ENCODE results near the gene TRABD. TPM values are rescaled to one million over a fixed set of nuclear protein-coding genes. Genes with fewer than 3 reads are reported as not detected.

TRABD gene
- total RNA-seq, 2 donors from 2014 or later: 12.3 to 20.0 TPM

DNA sequence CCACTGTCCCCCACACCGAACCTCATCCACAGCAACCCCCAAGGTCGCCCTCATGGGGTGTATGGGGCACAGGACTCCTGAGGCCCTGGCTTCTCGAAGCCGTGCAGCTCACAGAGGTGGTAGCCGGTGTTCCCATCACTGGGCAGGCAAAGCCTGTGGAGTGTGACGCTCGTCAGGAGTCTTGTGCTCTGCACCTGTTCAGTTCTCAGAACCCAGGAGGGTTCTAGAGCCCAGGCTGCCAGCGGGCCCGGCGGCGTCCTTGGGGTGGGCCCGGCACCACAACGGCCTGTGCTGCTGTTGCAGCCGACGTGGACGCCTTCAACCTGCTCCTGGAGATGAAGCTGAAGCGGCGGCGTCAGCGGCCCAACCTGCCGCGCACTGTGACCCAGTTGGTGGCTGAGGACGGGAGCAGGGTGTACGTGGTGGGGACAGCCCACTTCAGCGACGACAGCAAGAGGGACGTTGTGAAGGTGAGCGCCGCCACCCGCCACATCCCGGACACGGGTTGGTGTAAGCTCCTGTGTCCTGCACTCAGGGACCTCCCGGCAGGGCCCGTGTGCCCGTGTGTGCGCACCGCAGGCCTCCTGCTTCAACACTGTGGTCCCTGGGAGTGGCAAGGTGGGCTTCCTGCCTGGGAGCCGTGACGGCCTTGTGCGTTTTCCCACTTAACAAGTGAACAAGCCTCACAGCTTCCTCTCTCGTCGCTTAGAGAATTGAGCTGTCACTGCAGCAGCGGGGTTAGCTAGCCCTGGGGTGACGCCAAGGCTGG lies 8.5 kb downstream of the TRABD start:
- H3K36me3 ChIP-seq: peaks cover 45% of the 10 kb centered on the region
- H3K4me1 ChIP-seq: peaks cover 0 to 26% of the 10 kb centered on the region in 2 donors
- no peaks in the 10 kb centered on the region for H3K9me3 ChIP-seq
- no peaks in the 10 kb centered on the region for H3K27me3 ChIP-seq
- H3K4me3 ChIP-seq: no peak overlapping the region
- no peak for DNase-seq (ENCODE audit: low spot score)
- TF ChIP-seq, protein P1, sequence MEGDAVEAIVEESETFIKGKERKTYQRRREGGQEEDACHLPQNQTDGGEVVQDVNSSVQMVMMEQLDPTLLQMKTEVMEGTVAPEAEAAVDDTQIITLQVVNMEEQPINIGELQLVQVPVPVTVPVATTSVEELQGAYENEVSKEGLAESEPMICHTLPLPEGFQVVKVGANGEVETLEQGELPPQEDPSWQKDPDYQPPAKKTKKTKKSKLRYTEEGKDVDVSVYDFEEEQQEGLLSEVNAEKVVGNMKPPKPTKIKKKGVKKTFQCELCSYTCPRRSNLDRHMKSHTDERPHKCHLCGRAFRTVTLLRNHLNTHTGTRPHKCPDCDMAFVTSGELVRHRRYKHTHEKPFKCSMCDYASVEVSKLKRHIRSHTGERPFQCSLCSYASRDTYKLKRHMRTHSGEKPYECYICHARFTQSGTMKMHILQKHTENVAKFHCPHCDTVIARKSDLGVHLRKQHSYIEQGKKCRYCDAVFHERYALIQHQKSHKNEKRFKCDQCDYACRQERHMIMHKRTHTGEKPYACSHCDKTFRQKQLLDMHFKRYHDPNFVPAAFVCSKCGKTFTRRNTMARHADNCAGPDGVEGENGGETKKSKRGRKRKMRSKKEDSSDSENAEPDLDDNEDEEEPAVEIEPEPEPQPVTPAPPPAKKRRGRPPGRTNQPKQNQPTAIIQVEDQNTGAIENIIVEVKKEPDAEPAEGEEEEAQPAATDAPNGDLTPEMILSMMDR (IDR thresholded peaks at IDR 0.05): no peak
- no peak overlapping the region for H3K27ac ChIP-seq

DNA sequence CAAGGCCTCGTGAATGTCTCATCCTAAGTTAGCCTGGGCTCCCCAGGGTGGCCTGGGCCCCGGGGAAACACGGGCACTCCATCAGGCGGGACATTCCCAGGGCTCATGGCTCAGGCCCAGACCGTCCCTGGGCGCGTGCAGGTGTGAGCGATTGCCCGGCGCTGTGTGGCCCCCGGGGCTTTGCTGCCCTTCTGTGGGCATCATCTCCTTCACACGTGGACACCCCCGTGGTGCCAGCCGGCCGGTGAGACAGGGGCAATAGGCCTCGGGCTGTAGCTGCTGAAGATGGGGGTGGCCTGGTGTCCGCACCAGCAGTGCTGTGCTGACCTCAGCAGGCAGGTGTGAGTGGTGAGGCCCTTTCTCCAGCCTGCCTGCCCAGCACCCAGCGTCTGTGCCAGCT lies 10.5 kb downstream of the TRABD start:
- H3K27ac ChIP-seq: no peak overlapping the region
- peaks cover 0 to 16% of the 10 kb centered on the region in 2 donors for H3K4me1 ChIP-seq
- peaks cover 45% of the 10 kb centered on the region for H3K36me3 ChIP-seq
- no peaks in the 10 kb centered on the region for H3K9me3 ChIP-seq
- H3K4me3 ChIP-seq: no peak overlapping the region
- no peak for DNase-seq (ENCODE audit: low spot score)
- TF ChIP-seq, protein P1 (IDR thresholded peaks at IDR 0.05): no peak
- H3K27me3 ChIP-seq: no peaks in the 10 kb centered on the region

DNA sequence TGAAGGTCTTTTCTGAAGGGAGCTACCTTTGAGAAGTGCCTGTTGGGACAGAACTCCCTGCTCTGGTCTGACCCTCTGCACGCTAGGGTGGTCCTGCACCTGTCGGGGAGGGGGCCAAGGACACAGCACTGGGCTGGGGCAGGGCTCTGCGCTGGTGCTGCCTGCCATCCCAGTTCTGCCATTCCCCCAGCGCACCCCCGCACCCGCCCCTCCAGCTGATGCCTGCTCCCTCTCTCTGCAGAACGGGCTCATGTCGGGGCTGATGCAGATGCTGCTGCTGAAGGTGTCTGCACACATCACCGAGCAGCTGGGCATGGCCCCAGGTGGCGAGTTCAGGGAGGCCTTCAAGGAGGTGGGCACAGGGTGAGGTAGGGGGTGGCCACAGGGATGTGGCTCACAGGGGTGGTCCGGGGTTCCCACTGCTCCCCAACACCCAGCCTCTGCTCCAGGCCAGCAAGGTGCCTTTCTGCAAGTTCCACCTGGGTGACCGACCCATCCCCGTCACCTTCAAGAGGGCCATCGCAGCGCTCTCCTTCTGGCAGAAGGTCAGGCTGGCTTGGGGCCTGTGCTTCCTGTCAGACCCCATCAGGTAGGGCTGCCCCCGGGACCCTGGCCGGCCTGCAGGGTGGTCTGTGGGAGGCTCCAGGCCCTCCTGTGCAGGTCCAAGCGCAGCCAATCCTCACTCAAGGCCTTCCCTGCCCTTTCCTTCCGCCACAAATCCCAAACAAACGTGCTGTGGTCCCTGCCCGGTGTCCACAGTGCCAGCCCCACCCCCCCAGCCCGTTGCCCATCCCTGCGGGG lies 11.5 kb downstream of the TRABD start:
- no peak for DNase-seq (ENCODE audit: low spot score)
- no peak overlapping the region for H3K27ac ChIP-seq
- TF ChIP-seq, protein P1 (IDR thresholded peaks at IDR 0.05): no peak
- no peaks in the 10 kb centered on the region for H3K27me3 ChIP-seq
- H3K4me3 ChIP-seq: no peak overlapping the region
- no peaks in the 10 kb centered on the region for H3K9me3 ChIP-seq
- H3K4me1 ChIP-seq: peaks cover 0 to 17% of the 10 kb centered on the region in 2 donors
- peaks cover 45% of the 10 kb centered on the region for H3K36me3 ChIP-seq

DNA sequence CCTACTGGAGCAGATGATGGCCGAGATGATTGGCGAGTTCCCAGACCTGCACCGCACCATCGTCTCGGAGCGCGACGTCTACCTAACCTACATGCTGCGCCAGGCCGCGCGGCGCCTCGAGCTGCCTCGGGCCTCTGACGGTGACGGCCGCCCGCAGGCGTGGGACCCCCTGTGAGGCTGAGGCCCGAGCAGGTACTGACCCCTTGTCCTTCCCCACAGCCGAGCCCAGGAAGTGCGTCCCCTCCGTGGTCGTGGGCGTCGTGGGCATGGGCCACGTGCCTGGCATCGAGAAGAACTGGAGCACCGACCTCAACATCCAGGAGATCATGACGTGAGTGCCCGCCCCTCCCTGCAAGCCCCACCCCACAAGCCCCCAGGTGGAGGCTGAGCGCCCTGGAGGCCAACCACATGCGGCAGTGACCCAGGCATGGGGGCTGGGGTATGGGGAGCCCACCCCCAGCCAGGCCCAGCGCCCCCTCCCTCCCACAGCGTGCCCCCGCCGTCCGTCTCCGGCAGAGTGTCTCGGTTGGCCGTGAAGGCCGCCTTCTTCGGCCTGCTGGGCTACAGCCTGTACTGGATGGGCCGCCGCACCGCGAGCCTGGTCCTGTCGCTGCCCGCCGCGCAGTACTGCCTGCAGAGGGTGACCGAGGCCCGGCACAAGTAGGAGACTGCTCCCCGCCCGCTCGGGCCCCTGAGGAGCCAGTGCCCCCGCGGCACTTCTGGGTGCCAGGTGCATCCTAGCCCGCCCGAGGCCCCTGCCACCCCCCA lies 12.3 kb downstream of the TRABD start:
- peaks cover 45% of the 10 kb centered on the region for H3K36me3 ChIP-seq
- peaks cover 0 to 19% of the 10 kb centered on the region in 2 donors for H3K4me1 ChIP-seq
- no peak overlapping the region for H3K27ac ChIP-seq
- H3K27me3 ChIP-seq: no peaks in the 10 kb centered on the region
- H3K4me3 ChIP-seq: no peak overlapping the region
- no peaks in the 10 kb centered on the region for H3K9me3 ChIP-seq
- no peak for DNase-seq (ENCODE audit: low spot score)
- TF ChIP-seq, protein P1 (IDR thresholded peaks at IDR 0.05): no peak

- H3K27ac ChIP-seq: no peak overlapping the region
- DNase-seq (ENCODE audit: low spot score): no peak
- no peak overlapping the region for H3K4me3 ChIP-seq
- H3K9me3 ChIP-seq: no peaks in the 10 kb centered on the region
- no peaks in the 10 kb centered on the region for H3K27me3 ChIP-seq
- H3K4me1 ChIP-seq: peaks cover 0 to 19% of the 10 kb centered on the region in 2 donors
- TF ChIP-seq, protein P1 (IDR thresholded peaks at IDR 0.05): no peak
- peaks cover 39% of the 10 kb centered on the region for H3K36me3 ChIP-seq
Observed at GRCh38 chr22:50198624-50199017, 12.9 kb downstream of the TRABD start.
